RWPE2 (cell line): ENCODE results near the gene RNASEL.
"Not testable (repeated sequence)": the region's sequence is repeated elsewhere in the genome, so short reads cannot be mapped to it uniquely, and the experiment has no call there.

Experiments used
- ATAC-seq: fragments of 200-7000 bp; cut with Tn5 transposase; 3 replicates; pipeline ENCODE4 v1.9.1; 2021; ENCODE audit warnings: low read depth
- DNase-seq: peaks from one replicate; pipeline ENCODE4 v3.0.0-alpha.2; 2020; ENCODE audit warnings: low spot score
- H3K27ac ChIP-seq: fragments of 450-650 bp; 2 replicates; pipeline ENCODE4 v1.5.1; 2017; ENCODE audit warnings: mild to moderate bottlenecking; ENCODE audit not compliant: poor library complexity, severe bottlenecking
- H3K27me3 ChIP-seq: fragments of 250-450 bp; sonication (Bioruptor Pico); 2 replicates; pipeline ENCODE4 v1.5.1; 2021; ENCODE audit warnings: mild to moderate bottlenecking, moderate library complexity; ENCODE audit not compliant: insufficient read depth, poor library complexity, severe bottlenecking
- H3K36me3 ChIP-seq: fragments of 250-450 bp; sonication (Bioruptor Pico); 2 replicates; pipeline ENCODE4 v1.5.1; 2020; ENCODE audit warnings: low read depth, mild to moderate bottlenecking, moderate library complexity
- H3K4me1 ChIP-seq: fragments of 250-450 bp; sonication (Bioruptor Pico); 2 replicates; pipeline ENCODE4 v1.5.1; 2021; ENCODE audit warnings: mild to moderate bottlenecking, moderate library complexity; ENCODE audit not compliant: insufficient read depth, poor library complexity, severe bottlenecking
- H3K4me3 ChIP-seq: fragments of 250-450 bp; sonication (Bioruptor Pico); 2 replicates; pipeline ENCODE4 v1.5.1; 2021; ENCODE audit warnings: mild to moderate bottlenecking, moderate library complexity; ENCODE audit not compliant: severe bottlenecking
- H3K9me3 ChIP-seq: fragments of 250-450 bp; sonication (Bioruptor Pico); 2 replicates; pipeline ENCODE4 v1.5.1; 2021; ENCODE audit warnings: mild to moderate bottlenecking, moderate library complexity; ENCODE audit not compliant: severe bottlenecking
- CTCF ChIP-seq: fragments of 450-650 bp; IDR thresholded peaks from one replicate; pipeline ENCODE4 v1.5.1; 2017; ENCODE audit warnings: mild to moderate bottlenecking, moderate library complexity; ENCODE audit not compliant: poor library complexity, severe bottlenecking

RNASEL gene

GRCh38 chr1:182533896-182534295 lies 55.2 kb downstream of the RNASEL start:
- DNase-seq (no peak), ATAC-seq (no peak)
- no peak for TF ChIP-seq CTCF
- Histone ChIP-seq H3K27me3 (peaks cover 15% of the 10 kb centered on the region), H3K4me3 (no peak overlapping the region), H3K4me1 (no peaks in the 10 kb centered on the region), H3K9me3 (no peaks in the 10 kb centered on the region), H3K27ac (no peak overlapping the region), H3K36me3 (no peaks in the 10 kb centered on the region)

GRCh38 chr1:182528206-182528605 lies 60.9 kb downstream of the RNASEL start:
- not testable (repeated sequence) for H3K27me3 ChIP-seq, DNase-seq, H3K9me3 ChIP-seq, ATAC-seq, H3K27ac ChIP-seq, H3K4me3 ChIP-seq, H3K4me1 ChIP-seq, H3K36me3 ChIP-seq

- peaks cover 4% of the 10 kb centered on the region for H3K27me3 ChIP-seq
- no peak for ATAC-seq
- no peaks in the 10 kb centered on the region for H3K4me1 ChIP-seq
- no peaks in the 10 kb centered on the region for H3K36me3 ChIP-seq
- H3K27ac ChIP-seq, result no peak overlapping the region
- no peak for DNase-seq
- no peak for TF ChIP-seq CTCF
- H3K9me3 ChIP-seq, result no peaks in the 10 kb centered on the region
- no peak overlapping the region for H3K4me3 ChIP-seq
Observed at GRCh38 chr1:182527680-182528079, 61.4 kb downstream of the RNASEL start.

- H3K4me3 ChIP-seq, result no peak overlapping the region
- no peaks in the 10 kb centered on the region for H3K36me3 ChIP-seq
- ATAC-seq (no peak), DNase-seq (no peak)
- no peaks in the 10 kb centered on the region for H3K9me3 ChIP-seq
- no peak overlapping the region for H3K27ac ChIP-seq
- H3K4me1 ChIP-seq, result no peaks in the 10 kb centered on the region
- no peak for TF ChIP-seq CTCF
- peaks cover 4% of the 10 kb centered on the region for H3K27me3 ChIP-seq
Observed at GRCh38 chr1:182525342-182525741, 63.7 kb downstream of the RNASEL start.
